Measurements from ENCODE around the gene TRAF4. TPM values are rescaled to one million over a fixed set of nuclear protein-coding genes. Genes with fewer than 3 reads are reported as not detected.

The TRAF4 gene
- polyA plus RNA-seq, 1 donor from 2014 or later, result 139 TPM

DNA sequence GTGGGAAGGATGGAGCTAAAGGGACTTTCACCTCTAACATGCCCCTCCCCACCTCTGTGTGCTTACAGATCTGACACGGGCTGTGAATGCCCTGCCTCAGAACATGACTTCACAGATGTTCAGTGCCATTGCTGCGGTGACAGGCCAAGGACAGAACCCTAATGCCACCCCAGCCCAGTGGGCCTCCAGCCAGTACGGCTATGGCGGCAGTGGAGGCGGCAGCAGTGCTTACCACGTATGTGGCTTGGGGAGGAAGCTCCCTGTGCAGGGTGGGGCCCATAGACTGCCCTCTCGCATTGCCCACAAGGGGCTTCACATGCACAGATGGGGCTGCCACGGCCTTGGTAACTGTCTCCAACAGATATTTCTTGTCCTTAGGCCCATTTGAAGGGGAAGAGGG lies 43.5 kb upstream of the TRAF4 start:
- TF ChIP-seq MXI1 (conservative IDR thresholded peaks at IDR 0.05; ENCODE audit: poor library complexity, severe bottlenecking) (no peak), SMC3 (conservative IDR thresholded peaks at IDR 0.05; ENCODE audit: poor library complexity) (no peak), CTCF (IDR thresholded peaks at IDR 0.05; ENCODE audit: poor library complexity, severe bottlenecking) (no peak), EP300 (conservative IDR thresholded peaks at IDR 0.05; ENCODE audit: poor library complexity, severe bottlenecking) (no peak)
- no peaks in the 10 kb centered on the region for H3K9me2 ChIP-seq (ENCODE audit: insufficient read depth, low read length)
- H3K79me2 ChIP-seq (replicated peaks; ENCODE audit: insufficient read depth, low read length), result no peaks in the 10 kb centered on the region
- no peak overlapping the region for H3K27ac ChIP-seq (ENCODE audit: low read length)
- peaks cover 5% of the 10 kb centered on the region for H3K36me3 ChIP-seq (ENCODE audit: insufficient read depth, low read length)
- no peak overlapping the region for H3K4me2 ChIP-seq (ENCODE audit: low read length)
- H3K9ac ChIP-seq (ENCODE audit: low read length), result no peak overlapping the region
- H3K4me3 ChIP-seq (ENCODE audit: low read length), result no peak overlapping the region
- H2AFZ ChIP-seq (ENCODE audit: low read depth, low read length), result no peak overlapping the region
- H3K27me3 ChIP-seq (ENCODE audit: insufficient read depth, low read depth, low read length), result no peaks in the 10 kb centered on the region
- no peaks in the 10 kb centered on the region for H3F3A ChIP-seq (ENCODE audit: insufficient read depth, low read length, poor library complexity, severe bottlenecking)
- no peaks in the 10 kb centered on the region for H3K9me3 ChIP-seq (ENCODE audit: low read length)
- H4K20me1 ChIP-seq (ENCODE audit: insufficient read depth), result no peaks in the 10 kb centered on the region

DNA sequence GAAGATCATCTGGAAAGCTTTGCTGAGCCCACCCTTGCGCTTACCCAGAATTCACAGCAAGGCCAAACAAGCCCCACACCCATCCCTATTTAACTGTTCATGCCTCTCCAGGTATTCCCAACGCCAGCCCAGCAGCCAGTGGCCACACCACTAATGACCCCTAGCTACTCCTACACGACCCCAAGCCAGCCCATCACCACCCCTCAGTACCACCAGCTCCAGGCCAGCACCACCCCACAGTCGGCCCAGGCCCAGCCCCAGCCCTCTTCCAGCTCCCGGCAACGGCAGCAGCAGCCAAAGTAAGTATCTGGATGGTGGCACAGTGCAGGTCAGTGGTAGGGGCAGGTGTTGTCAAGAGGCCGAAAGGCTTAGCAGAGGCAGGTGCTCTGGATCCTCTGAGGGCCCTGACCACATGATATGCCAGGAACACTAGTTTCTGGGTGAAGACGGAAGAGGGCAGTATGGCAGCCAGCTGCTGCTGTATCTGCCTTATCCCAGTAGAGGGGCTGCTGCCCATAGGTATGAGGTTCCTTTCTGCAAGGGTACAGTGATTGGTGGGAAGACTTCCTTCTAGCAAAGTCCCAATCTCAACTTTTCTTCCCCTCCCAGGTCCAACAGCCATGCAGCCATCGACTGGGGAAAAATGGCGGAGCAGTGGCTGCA lies 42.9 kb upstream of the TRAF4 start:
- H3K9me3 ChIP-seq (ENCODE audit: low read length), result no peaks in the 10 kb centered on the region
- H3K27ac ChIP-seq (ENCODE audit: low read length), result no peak overlapping the region
- H3K9ac ChIP-seq (ENCODE audit: low read length), result no peak overlapping the region
- no peaks in the 10 kb centered on the region for H4K20me1 ChIP-seq (ENCODE audit: insufficient read depth)
- no peak overlapping the region for H3K4me2 ChIP-seq (ENCODE audit: low read length)
- TF ChIP-seq SMC3 (conservative IDR thresholded peaks at IDR 0.05; ENCODE audit: poor library complexity) (no peak), POLR2AphosphoS5 (IDR thresholded peaks at IDR 0.05) (no peak), CTCF (IDR thresholded peaks at IDR 0.05; ENCODE audit: poor library complexity, severe bottlenecking) (no peak), RAD21 (conservative IDR thresholded peaks at IDR 0.05) (no peak), EP300 (conservative IDR thresholded peaks at IDR 0.05; ENCODE audit: poor library complexity, severe bottlenecking) (no peak), EZH2 (IDR thresholded peaks at IDR 0.05; ENCODE audit: borderline replicate concordance, insufficient read depth, low read length, poor library complexity, severe bottlenecking) (no peak), MXI1 (conservative IDR thresholded peaks at IDR 0.05; ENCODE audit: poor library complexity, severe bottlenecking) (no peak), TAF1 (IDR thresholded peaks at IDR 0.05; ENCODE audit: low read depth) (no peak)
- TF ChIP-seq, protein P1, sequence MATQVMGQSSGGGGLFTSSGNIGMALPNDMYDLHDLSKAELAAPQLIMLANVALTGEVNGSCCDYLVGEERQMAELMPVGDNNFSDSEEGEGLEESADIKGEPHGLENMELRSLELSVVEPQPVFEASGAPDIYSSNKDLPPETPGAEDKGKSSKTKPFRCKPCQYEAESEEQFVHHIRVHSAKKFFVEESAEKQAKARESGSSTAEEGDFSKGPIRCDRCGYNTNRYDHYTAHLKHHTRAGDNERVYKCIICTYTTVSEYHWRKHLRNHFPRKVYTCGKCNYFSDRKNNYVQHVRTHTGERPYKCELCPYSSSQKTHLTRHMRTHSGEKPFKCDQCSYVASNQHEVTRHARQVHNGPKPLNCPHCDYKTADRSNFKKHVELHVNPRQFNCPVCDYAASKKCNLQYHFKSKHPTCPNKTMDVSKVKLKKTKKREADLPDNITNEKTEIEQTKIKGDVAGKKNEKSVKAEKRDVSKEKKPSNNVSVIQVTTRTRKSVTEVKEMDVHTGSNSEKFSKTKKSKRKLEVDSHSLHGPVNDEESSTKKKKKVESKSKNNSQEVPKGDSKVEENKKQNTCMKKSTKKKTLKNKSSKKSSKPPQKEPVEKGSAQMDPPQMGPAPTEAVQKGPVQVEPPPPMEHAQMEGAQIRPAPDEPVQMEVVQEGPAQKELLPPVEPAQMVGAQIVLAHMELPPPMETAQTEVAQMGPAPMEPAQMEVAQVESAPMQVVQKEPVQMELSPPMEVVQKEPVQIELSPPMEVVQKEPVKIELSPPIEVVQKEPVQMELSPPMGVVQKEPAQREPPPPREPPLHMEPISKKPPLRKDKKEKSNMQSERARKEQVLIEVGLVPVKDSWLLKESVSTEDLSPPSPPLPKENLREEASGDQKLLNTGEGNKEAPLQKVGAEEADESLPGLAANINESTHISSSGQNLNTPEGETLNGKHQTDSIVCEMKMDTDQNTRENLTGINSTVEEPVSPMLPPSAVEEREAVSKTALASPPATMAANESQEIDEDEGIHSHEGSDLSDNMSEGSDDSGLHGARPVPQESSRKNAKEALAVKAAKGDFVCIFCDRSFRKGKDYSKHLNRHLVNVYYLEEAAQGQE (IDR thresholded peaks at IDR 0.05; ENCODE audit: borderline replicate concordance), result no peak
- no peaks in the 10 kb centered on the region for H3K9me2 ChIP-seq (ENCODE audit: insufficient read depth, low read length)
- H3F3A ChIP-seq (ENCODE audit: insufficient read depth, low read length, poor library complexity, severe bottlenecking), result no peaks in the 10 kb centered on the region
- no peak overlapping the region for H2AFZ ChIP-seq (ENCODE audit: low read depth, low read length)
- H3K36me3 ChIP-seq (ENCODE audit: insufficient read depth, low read length), result peaks cover 5% of the 10 kb centered on the region
- no peak overlapping the region for H3K4me3 ChIP-seq (ENCODE audit: low read length)
- H3K27me3 ChIP-seq (ENCODE audit: insufficient read depth, low read depth, low read length), result no peaks in the 10 kb centered on the region
- H3K79me2 ChIP-seq (replicated peaks; ENCODE audit: insufficient read depth, low read length), result no peaks in the 10 kb centered on the region

Data from neural cell (in vitro differentiated cells).